ENCODE measurements around the gene FN1. TPM values are rescaled to one million over a fixed set of nuclear protein-coding genes. Genes with fewer than 3 reads are reported as not detected.

FN1 gene
- total RNA-seq, 1 experiment from 2014 or later = 564 TPM

DNA sequence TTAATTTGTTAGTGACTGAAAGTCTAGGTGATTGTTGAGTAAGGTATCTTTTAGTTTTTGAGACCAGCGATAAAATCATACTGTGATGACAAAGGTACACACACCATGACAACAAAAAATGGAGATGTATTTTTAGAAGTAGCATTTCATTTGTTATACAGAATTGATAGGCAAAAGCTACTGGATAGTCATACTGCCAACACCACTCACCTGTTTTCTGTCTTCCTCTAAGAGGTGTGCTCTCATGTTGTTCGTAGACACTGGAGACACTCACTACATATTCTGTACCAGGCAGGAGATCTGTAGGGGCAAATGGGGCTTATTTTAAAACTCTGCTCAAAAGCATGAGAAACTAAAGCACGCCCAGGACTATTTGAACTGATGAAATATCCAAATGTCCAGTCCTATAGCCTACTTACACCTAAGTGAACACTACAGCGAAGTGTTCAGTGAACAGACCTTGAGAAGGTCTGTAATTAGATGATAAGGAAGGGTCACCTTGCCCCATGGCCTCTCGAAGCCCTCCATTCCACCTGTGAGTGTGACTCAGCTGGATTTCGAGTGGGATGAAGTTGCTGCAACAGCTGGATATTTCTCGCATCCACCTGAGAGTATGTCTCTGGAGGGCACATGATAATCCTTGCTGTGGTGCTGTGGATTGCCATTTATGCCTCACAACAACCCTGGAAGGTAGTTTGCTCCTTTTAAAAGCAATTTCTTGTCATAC, 47.7 kb downstream of the FN1 start:
- Mint-ChIP-seq H3K27ac (ENCODE audit: low read depth, unreplicated experiment) (no peak overlapping the region), H3K27me3 (ENCODE audit: insufficient read depth, unreplicated experiment) (no peaks in the 10 kb centered on the region), H3K9me3 (ENCODE audit: unreplicated experiment) (no peaks in the 10 kb centered on the region), H3K4me3 (ENCODE audit: unreplicated experiment) (no peak overlapping the region), H3K4me1 (ENCODE audit: insufficient read depth, unreplicated experiment) (no peaks in the 10 kb centered on the region), H3K36me3 (ENCODE audit: insufficient read depth, unreplicated experiment) (peaks cover 66% of the 10 kb centered on the region)
- TF ChIP-seq CTCF (IDR thresholded peaks at IDR 0.05; ENCODE audit: unreplicated experiment) = no peak
- CTCF ChIA-PET = no interaction called here
- POLR2A ChIA-PET = interaction anchor here (0.8 kb wide), 1 partner anchor 108 kb away, joined by 4 read pairs; no protein-coding TSS in a partner anchor
- no peak for DNase-seq (ENCODE audit: unreplicated experiment)
- no TSS peak for BruUV-seq (replicated peaks)
- intact Hi-C loops (cut with micrococcal nuclease) = no loop called here

GRCh38 chr2:215386566-215386965, 49.3 kb downstream of the FN1 start:
- H3K9me3 Mint-ChIP-seq (ENCODE audit: unreplicated experiment) = no peaks in the 10 kb centered on the region
- ChIA-PET POLR2A (interaction anchor here (0.6 to 1.2 kb wide), 2 partner anchors 10 to 139 kb away, joined by 3 to 4 read pairs; no protein-coding TSS in a partner anchor), CTCF (no interaction called here)
- no peak for DNase-seq (ENCODE audit: unreplicated experiment)
- no peak overlapping the region for H3K27ac Mint-ChIP-seq (ENCODE audit: low read depth, unreplicated experiment)
- BruUV-seq (replicated peaks) = no TSS peak
- H3K4me3 Mint-ChIP-seq (ENCODE audit: unreplicated experiment) = no peak overlapping the region
- no peak for TF ChIP-seq CTCF (IDR thresholded peaks at IDR 0.05; ENCODE audit: unreplicated experiment)
- intact Hi-C loops (cut with micrococcal nuclease) = no loop called here
- H3K36me3 Mint-ChIP-seq (ENCODE audit: insufficient read depth, unreplicated experiment) = peaks cover 68% of the 10 kb centered on the region
- no peaks in the 10 kb centered on the region for H3K27me3 Mint-ChIP-seq (ENCODE audit: insufficient read depth, unreplicated experiment)
- no peaks in the 10 kb centered on the region for H3K4me1 Mint-ChIP-seq (ENCODE audit: insufficient read depth, unreplicated experiment)

- H3K9me3 Mint-ChIP-seq (ENCODE audit: unreplicated experiment) = no peaks in the 10 kb centered on the region
- peaks cover 66% of the 10 kb centered on the region for H3K36me3 Mint-ChIP-seq (ENCODE audit: insufficient read depth, unreplicated experiment)
- no peak overlapping the region for H3K27ac Mint-ChIP-seq (ENCODE audit: low read depth, unreplicated experiment)
- no peak for TF ChIP-seq CTCF (IDR thresholded peaks at IDR 0.05; ENCODE audit: unreplicated experiment)
- no peaks in the 10 kb centered on the region for H3K4me1 Mint-ChIP-seq (ENCODE audit: insufficient read depth, unreplicated experiment)
- DNase-seq (ENCODE audit: unreplicated experiment) = no peak
- ChIA-PET CTCF (no interaction called here), POLR2A (no interaction called here)
- H3K4me3 Mint-ChIP-seq (ENCODE audit: unreplicated experiment) = no peak overlapping the region
- H3K27me3 Mint-ChIP-seq (ENCODE audit: insufficient read depth, unreplicated experiment) = no peaks in the 10 kb centered on the region
- BruUV-seq (replicated peaks) = no TSS peak
- intact Hi-C loops (cut with micrococcal nuclease) = no loop called here
Measured at GRCh38 chr2:215384710-215385109, 51.2 kb downstream of the FN1 start.

DNA sequence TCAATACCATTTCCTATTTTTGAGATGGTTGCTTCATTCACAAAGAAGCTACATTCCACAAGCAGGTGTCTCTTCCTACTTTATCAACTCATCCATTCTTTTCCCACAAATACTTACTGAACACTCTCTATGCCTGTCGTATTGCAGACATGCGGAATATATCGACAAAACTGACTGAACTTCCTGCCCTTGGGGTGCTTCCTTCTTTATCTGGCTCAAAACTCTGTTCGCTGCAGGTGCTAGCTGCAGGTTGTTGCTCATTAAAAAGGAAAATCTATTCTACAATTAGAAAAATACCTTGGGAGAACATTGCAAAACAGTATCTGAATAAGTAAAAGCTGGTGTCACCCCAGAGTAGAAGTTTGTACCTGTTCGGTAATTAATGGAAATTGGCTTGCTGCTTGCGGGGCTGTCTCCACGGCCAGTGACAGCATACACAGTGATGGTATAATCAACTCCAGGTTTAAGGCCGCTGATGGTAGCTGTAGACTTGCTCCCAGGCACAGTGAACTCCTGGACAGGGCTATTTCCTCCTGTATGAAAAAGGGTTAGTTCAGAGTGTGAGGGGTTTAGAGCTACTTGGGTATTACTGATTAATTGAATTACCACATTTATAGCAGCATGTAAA, 52.1 kb downstream of the FN1 start:
- POLR2A ChIA-PET = no interaction called here
- TF ChIP-seq CTCF (IDR thresholded peaks at IDR 0.05; ENCODE audit: unreplicated experiment) = no peak
- H3K27me3 Mint-ChIP-seq (ENCODE audit: insufficient read depth, unreplicated experiment) = no peaks in the 10 kb centered on the region
- CTCF ChIA-PET = interaction anchor here (0.7 kb wide), 1 partner anchor 11 kb away, joined by 3 read pairs; no protein-coding TSS in a partner anchor
- no peaks in the 10 kb centered on the region for H3K9me3 Mint-ChIP-seq (ENCODE audit: unreplicated experiment)
- no peak for DNase-seq (ENCODE audit: unreplicated experiment)
- intact Hi-C loops (cut with micrococcal nuclease) = no loop called here
- no TSS peak for BruUV-seq (replicated peaks)
- H3K4me1 Mint-ChIP-seq (ENCODE audit: insufficient read depth, unreplicated experiment) = no peaks in the 10 kb centered on the region
- no peak overlapping the region for H3K27ac Mint-ChIP-seq (ENCODE audit: low read depth, unreplicated experiment)
- H3K4me3 Mint-ChIP-seq (ENCODE audit: unreplicated experiment) = no peak overlapping the region
- peaks cover 72% of the 10 kb centered on the region for H3K36me3 Mint-ChIP-seq (ENCODE audit: insufficient read depth, unreplicated experiment)
